Measurements from ENCODE around the gene CDH13.

GRCh38 chr16:82655072-82655714, 28.4 kb downstream of the CDH13 start:
- TF ChIP-seq CTCF (IDR thresholded peaks at IDR 0.05; ENCODE audit: borderline replicate concordance, extremely low read depth, low read length, poor library complexity, severe bottlenecking) (no peak), EZH2 (IDR thresholded peaks at IDR 0.05; ENCODE audit: borderline replicate concordance, low read depth, low read length, severe bottlenecking) (no peak)
